ENCODE results near the gene KRTAP9-9.
A peak's percentile ranks its signal among the peaks of the same experiment; 100 is the strongest.
"Not testable (repeated sequence)": the region's sequence is repeated elsewhere in the genome, so short reads cannot be mapped to it uniquely, and the experiment has no call there.

Gene KRTAP9-9

DNA sequence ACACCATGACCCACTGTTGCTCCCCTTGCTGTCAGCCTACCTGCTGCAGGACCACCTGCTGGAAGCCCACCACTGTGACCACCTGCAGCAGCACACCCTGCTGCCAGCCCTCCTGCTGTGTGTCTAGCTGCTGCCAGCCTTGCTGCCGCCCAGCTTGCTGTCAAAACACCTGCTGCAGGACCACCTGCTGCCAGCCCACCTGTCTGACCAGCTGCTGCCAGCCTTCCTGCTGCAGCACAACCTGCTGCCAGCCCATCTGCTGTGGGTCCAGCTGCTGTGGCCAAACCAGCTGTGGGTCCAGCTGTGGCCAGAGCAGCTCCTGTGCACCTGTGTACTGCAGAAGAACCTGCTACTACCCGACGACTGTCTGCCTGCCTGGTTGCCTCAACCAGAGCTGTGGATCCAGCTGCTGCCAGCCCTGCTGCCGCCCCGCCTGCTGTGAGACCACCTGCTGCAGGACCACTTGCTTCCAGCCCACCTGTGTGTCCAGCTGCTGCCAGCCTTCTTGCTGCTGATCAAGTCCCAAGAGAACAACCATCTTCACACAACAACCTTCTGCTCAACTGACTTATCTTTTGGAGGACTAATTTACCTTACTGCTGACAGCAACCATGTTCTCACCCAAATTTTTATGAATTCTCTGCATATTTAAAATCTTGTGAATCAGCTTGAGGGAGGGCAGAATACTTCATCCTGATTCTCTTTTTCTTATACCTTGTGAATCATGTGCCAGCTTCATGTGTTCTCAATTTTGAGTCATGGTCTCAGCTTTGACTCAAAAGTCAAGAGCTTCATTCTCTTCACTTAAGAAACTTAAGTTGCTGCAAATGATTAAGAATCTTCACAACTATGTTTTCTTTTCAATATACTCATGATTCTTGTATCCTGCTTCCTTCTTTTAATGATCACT is at the start of gene KRTAP9-9:
KRTAP9-9 (plus strand) TSS at position 4 of the 910 bp plus-strand sequence.
- DNase-seq (ENCODE audit: low read depth), result not testable (repeated sequence)

DNA sequence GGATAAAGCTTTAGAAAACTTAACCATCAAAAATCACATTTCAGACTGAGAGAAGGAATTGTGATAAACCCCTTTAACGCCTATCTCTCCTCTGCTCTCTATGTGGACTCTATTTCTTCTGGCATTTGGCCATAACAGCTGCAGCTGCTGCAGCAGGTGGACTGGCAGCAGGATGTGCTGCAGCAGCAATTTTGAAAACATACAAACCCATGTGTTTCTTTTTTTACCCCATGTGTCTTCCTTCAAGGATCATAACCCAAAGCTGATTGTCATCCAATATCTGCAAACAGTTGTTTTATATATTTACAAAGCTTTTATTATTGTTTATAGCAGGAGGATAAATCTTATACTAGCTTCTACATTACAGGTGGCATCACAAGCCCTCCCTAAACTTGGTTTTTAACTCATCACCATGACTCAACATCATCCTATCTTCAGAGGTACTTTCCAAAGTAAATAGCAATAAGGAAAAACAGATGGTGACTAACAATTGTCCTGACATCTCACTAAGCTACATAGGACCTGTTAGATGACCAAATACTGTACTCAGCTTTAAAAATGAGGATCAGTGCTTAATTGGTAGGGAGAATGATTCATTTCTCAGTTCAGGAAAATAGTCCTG is 43.2 kb upstream of the KRTAP9-9 start:
- DNase-seq (ENCODE audit: low read depth), result peak; percentile 30

DNA sequence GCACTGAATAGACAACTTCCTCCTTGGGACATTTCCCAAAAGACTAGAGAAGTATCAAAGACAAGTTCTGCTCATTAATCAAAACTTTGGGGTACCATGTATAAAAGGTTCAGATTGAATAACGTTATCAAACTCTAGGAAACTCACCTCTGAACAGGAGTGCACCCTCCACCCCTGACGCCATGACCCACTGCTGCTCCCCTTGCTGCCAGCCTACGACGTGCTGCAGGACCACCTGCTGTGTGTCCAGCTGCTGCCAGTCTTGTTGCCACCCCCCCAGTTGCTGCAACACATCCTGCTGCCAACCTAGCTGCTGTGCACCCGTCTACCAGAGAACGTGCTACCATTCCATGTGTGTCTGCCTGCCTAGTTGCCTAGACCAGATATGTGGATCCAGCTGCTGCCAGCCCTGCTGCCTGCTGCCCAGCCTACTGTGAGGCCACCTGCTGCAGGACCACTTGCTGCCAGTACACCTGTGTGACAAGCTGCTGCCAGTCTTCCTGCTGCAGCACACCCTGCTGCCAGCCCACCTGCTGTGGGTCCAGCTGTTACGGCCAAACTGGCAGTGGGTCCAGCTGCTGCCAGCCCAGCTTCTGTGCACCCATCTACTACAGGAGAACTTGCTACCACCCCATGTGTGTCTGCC is 42.5 kb upstream of the KRTAP9-9 start:
- no peak for DNase-seq (ENCODE audit: low read depth)

DNA sequence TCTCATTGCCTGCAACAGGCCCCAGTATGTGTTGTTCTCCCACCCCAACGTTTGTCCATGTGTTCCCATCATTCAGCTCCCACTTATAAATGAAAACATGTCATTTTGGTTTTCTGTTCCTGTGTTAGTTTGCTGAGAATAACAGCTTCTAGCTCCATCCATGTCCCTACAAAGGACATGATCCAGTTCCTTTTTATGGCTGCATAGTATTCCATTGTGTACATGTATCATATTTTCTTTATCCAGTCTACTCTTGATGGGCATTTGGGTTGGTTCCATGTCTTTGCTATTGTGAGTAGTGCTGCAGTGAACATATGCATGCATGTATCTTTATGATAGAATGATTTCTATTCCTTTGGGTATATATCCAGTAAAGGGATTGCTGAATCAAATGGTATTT is 39.5 kb upstream of the KRTAP9-9 start:
- no peak for DNase-seq (ENCODE audit: low read depth)

DNA sequence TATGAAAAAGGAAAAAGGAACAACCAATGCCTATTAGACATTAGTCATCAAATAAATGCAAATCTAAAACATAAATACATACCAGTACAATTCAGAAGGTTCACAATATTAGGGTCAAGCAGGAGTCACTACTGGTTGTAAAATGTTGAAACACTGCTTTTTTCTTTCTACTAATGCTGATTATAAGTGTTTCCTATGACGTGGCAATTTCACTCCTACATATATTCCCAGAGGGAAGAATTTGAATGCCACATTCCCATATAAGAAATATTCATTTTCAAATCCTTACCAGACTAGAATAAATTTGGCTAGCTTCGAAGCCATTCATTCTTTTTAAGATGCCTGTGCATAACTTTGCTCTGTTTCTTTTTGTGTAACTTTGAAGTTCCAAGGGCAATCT is 31.4 kb upstream of the KRTAP9-9 start:
- peak; percentile 1 for DNase-seq (ENCODE audit: low read depth)

DNA sequence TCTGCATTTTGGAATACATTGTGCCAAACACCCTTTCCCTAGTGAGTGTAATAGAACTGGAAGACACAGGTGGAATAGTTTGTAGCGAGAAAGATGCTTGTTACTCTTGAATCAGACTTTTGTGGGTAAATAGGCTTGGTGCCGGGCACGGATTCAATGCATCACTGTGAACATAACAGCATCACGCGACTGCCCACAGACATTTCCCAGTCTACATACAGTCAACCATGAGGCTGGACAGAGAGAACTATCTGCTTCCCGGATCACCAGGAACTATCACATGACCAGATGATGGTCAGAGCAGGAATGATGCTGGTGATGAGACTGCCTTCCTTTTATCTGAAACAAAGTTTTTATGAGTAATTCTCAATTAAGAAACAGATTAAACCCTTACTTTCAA is 29.1 kb upstream of the KRTAP9-9 start:
- no peak for DNase-seq (ENCODE audit: low read depth)

DNA sequence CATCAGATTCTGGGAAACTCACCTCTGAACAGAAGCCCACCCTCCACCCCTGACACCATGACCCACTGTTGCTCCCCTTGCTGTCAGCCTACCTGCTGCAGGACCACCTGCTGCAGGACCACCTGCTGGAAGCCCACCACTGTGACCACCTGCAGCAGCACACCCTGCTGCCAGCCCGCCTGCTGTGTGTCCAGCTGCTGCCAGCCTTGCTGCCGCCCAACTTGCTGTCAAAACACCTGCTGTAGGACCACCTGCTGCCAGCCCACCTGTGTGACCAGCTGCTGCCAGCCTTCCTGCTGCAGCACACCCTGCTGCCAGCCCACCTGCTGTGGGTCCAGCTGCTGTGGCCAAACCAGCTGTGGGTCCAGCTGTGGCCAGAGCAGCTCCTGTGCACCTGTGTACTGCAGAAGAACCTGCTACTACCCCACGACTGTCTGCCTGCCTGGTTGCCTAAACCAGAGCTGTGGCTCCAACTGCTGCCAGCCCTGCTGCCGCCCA is 28.5 kb upstream of the KRTAP9-9 start, which contains the start of gene KRTAP9-2:
KRTAP9-2 (plus strand) TSS at position 51 of the 498 bp plus-strand sequence; CDS start at position 58, 7 bp downstream.
- not testable (repeated sequence) for DNase-seq (ENCODE audit: low read depth)

DNA sequence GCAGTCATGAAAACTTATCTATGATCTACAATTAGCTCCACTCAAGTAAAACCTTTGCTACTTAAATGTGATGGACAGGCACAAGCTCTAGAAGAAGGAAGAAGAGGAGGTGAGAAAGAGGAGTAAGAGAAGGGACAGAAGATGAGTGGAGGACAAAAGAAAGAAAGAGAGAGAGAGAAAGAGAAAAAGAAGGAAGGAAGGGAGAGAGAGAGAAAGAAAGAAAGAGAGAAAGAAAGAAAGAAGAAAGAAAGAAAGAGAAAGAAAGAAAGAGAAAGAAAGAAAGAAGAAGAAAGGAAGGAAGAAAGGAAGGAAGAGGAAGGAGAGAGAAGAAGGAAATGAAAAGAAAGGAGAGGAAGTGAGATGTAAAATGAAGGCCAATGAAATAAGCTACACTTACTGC is 25.1 kb upstream of the KRTAP9-9 start:
- no peak for DNase-seq (ENCODE audit: low read depth)

DNA sequence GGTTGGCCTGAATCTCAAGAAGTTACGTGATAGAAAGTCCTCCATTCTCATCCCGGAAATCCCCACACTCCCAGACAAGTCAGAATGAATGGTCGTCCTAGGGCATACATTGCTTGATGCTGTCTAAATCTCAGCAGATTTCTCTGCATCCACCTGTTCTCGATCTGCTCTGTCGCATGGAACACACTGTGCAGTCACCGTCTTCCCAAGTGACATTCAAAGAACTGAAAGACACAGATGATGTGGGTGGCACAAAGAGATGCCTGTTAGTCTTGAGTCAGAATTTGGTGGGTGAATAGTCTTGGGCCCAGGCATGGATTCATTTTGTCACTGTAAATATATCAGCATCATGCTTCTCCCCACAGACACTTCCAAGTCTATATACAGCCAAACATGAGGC is 23.5 kb upstream of the KRTAP9-9 start:
- DNase-seq (ENCODE audit: low read depth), result no peak

DNA sequence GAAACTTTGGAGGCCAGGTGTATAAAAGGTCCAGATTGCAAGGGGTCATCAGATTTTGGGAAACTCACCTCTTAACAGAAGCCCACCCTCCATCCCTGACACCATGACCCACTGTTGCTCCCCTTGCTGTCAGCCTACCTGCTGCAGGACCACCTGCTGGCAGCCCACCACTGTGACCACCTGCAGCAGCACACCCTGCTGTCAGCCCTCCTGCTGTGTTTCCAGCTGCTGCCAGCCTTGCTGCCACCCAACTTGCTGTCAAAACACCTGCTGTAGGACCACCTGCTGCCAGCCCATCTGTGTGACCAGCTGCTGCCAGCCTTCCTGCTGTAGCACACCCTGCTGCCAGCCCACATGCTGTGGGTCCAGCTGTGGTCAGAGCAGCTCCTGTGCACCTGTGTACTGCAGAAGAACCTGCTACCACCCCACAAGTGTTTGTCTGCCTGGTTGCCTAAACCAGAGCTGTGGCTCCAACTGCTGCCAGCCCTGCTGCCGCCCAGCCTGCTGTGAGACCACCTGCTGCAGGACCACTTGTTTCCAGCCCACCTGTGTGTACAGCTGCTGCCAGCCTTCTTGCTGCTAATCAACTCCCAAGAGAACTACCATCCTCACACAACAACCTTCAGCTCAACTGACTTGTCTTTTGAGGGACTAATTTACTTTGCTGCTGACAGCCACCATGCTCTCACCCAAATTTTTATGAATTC is 22.6 kb upstream of the KRTAP9-9 start, which contains the start of gene KRTAP9-3:
KRTAP9-3 (plus strand) TSS at position 51 of the 707 bp plus-strand sequence; CDS start at position 104, 53 bp downstream.
- not testable (repeated sequence) for DNase-seq (ENCODE audit: low read depth)

DNA sequence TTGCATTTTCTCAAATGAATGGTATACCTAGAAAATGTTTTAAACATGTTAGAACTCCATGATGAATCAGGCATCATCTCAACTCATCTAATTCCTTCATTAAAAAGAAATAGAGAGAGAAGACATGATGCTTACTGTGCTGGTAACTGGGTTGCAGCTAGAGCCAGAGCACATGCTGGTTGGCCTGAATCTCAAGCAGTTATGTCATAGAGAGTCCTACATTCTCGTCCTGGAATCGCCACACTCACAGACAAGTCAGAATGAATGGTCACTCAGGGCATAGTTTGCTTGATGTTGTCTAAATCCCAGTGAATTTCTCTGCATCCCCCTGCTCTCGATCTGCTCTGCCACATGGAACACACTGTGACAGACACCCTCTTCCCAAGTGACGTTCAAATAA is 18.1 kb upstream of the KRTAP9-9 start:
- not testable (repeated sequence) for DNase-seq (ENCODE audit: low read depth)

DNA sequence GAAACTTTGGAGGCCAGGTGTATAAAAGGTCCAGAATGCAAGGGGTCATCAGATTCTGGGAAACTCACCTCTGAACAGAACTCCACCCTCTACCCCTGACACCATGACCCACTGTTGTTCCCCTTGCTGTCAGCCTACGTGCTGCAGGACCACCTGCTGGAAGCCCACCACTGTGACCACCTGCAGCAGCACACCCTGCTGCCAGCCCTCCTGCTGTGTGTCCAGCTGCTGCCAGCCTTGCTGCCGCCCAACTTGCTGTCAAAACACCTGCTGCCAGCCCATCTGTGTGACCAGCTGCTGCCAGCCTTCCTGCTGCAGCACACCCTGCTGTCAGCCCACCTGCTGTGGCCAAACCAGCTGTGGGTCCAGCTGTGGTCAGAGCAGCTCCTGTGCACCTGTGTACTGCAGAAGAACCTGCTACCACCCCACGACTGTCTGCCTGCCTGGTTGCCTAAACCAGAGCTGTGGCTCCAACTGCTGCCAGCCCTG is 17.2 kb upstream of the KRTAP9-9 start, which contains the start of gene KRTAP9-8:
KRTAP9-8 (plus strand) TSS at position 51 of the 489 bp plus-strand sequence; CDS start at position 104, 53 bp downstream.
- not testable (repeated sequence) for DNase-seq (ENCODE audit: low read depth)

DNA sequence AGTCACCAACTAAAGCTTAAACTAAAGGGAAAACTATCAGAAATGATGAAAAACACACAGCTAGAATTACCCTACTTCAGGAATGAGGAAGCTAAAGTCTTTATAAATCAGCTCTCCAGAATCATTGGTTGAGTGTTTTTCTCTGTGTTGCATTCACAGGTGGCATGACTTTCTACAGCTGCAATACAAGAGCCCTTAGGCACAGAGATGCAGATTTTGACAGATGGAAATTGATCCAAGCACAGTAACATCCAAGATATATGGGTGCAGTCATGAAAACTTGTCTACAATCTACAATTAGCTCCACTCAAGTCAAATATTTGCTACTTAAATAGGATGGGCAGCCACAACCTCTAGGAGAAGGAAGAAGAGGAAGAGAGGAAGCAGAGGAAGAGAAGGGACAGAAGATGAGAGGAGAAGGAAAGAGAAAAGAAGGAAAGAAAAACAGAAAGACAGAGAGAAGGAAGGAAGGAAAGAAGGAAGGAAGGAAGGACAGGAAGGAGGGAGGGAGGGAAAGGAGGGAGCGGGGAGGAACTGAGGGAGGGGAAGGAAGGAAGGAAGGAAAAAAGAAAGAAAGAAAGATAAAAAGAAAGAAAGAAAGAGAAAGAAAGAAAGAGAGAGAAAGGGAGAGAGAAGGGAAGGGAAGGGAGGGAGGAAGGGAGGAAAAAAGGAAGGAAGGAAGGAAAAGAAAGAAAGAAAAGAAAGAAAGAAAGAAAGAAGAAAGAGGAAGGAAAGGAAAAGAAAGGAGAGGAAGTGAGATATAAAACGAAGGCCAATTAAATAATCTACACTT is 8.0 kb upstream of the KRTAP9-9 start:
- DNase-seq (ENCODE audit: low read depth), result not testable (repeated sequence)

DNA sequence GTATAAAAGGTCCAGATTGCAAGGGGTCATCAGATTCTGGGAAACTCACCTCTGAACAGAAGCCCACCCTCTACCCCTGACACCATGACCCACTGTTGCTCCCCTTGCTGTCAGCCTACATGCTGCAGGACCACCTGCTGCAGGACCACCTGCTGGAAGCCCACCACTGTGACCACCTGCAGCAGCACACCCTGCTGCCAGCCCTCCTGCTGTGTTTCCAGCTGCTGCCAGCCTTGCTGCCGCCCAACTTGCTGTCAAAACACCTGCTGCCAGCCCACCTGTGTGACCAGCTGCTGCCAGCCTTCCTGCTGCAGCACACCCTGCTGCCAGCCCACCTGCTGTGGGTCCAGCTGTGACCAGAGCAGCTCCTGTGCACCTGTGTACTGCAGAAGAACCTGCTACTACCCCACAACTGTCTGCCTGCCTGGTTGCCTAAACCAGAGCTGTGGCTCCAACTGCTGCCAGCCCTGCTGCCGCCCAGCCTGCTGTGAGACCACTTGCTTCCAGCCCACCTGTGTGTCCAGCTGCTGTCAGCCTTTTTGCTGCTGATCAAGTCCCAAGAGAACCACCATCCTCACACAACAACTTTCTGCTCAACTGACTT is 5.4 kb upstream of the KRTAP9-9 start, which contains the start of gene KRTAP9-4:
KRTAP9-4 (plus strand) TSS at position 51 of the 604 bp plus-strand sequence; CDS start at position 85, 34 bp downstream.
- not testable (repeated sequence) for DNase-seq (ENCODE audit: low read depth)

DNA sequence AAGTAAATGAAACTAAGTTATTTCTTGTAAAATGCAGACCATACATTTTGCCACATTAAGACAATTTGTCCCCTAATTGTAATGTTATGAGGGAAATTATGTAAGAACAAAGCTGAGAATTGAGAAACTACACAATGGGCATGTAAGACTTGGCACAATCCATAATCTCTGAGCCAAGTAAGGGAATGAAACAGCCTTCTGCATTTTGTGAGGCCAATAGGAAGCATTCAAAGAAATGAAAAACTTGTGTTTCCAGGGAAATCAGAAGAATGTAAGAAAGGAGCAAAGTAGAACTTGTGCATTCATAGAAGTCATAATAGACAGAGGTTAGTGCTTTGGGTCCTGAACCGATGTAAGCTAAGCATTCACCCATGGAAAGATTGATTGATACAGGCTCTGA is 3.9 kb upstream of the KRTAP9-9 start:
- no peak for DNase-seq (ENCODE audit: low read depth)

DNA sequence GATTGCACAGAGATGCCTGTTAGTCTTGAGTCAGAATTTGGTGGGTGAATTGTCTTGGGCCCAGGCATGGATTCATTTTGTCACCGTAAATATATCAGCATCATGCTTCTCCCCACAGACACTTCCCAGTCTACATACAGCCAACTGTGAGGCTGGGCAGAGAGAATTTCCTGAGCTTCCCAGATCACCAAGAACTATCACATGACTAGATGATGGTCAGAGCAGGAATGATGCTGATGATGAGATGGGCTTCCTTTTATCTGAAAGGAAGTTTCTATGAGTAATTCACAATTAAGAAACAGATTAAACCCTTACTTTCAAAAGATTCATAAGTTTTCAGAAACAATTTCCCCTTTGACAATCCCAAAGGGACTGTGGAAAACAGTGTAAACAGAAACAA is 323 bp upstream of the KRTAP9-9 start:
- peak; percentile 2 for DNase-seq (ENCODE audit: low read depth)

DNA sequence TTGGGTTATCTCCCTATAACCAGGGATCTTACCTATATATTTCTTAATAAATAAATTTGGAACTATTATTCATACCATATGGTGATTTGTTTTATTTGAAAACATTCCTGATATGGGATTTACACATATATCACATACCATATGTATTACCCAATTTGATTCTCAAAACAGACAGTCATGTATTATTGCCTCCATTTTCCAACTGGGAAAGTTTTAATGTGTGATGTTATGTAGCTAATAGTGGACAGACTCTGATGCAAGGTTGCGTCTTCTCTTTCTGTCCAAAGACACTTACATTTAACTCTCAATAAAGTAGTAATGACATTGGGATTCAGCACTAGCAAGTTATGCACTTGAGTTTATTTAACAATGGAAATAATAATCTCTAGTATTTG is 1.1 kb downstream of the KRTAP9-9 start:
- no peak for DNase-seq (ENCODE audit: low read depth)

DNA sequence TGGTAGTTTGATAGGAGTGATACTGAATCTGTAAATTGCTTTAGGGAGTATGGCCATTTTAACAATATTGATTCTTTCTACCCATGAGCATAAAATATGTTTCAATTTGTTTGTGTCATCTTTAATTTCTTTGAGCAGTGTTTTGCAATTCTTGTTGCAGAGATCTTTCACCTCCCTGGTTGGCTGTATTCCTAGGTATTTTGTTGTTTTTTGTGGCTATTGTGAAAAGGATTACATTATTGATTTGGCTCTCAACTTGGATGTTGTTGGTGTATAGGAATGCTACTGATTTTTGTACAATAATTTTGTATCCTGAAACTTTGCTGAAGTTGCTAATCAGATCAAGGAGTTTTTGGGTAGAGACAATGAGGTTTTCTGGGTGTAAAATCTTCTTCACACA is 3.2 kb downstream of the KRTAP9-9 start:
- no peak for DNase-seq (ENCODE audit: low read depth)

DNA sequence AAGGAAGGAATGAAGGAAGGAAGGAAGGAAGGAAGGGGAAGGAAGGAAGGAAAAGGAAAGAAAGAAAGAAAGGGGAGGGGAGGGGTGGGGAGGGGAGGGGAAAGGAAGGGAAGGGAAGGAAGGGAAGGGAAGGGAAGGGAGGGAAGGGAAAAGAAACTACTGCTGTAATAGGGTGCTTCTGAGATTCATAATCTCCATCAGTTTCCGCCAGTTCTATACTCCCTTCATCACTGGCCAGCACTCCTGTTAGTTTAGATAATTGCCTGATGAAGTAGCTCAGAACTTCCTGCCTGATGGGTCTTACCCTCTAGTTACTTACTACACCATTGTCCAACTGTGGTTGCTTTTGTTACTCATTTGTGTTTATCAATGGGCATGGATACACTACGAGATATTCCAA is 8.0 kb downstream of the KRTAP9-9 start:
- no peak for DNase-seq (ENCODE audit: low read depth)

DNA sequence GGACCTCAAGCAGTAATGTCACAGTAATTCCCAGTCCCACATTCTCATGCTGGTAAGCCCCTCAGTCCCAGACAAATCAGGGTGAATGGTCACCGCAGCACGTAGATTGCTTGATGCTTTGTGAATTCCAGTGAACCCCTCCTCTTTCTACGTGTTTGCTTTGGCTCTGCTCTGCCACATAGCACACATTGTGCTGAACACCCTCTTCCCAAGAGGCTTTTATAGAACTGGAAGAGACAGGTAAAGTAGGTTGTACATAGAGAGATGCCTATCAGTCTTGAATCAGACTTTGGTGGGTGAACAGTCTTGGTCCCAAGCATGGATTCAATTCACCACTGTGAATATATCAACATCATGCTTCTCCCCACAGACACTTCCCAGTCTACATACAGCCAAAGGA is 9.4 kb downstream of the KRTAP9-9 start:
- DNase-seq (ENCODE audit: low read depth), result no peak
